Mammary epithelial cell (primary cell): ENCODE data around the gene IRAK1BP1.

Experiments
- EZH2 ChIP-seq: IDR thresholded peaks from 2 replicates; pipeline ENCODE4 v1.6.1; 2012; ENCODE audit warnings: low read length, inconsistent platforms, borderline replicate concordance
- TF ChIP-seq, protein P1 (sequence below), 2 donors: IDR thresholded peaks in 1 of 2; conservative IDR thresholded peaks in 1 of 2; 2 replicates each; pipeline ENCODE4 v1.5.1; 2011 to 2012; ENCODE audit warnings: inconsistent platforms in 2 of 2, low read length in 2 of 2, mild to moderate bottlenecking in 2 of 2, control low read depth in 1 of 2, low read depth in 1 of 2; ENCODE audit not compliant: insufficient read depth in 1 of 2; ENCODE audit errors: extremely low read depth in 1 of 2

- TF ChIP-seq, protein P1, sequence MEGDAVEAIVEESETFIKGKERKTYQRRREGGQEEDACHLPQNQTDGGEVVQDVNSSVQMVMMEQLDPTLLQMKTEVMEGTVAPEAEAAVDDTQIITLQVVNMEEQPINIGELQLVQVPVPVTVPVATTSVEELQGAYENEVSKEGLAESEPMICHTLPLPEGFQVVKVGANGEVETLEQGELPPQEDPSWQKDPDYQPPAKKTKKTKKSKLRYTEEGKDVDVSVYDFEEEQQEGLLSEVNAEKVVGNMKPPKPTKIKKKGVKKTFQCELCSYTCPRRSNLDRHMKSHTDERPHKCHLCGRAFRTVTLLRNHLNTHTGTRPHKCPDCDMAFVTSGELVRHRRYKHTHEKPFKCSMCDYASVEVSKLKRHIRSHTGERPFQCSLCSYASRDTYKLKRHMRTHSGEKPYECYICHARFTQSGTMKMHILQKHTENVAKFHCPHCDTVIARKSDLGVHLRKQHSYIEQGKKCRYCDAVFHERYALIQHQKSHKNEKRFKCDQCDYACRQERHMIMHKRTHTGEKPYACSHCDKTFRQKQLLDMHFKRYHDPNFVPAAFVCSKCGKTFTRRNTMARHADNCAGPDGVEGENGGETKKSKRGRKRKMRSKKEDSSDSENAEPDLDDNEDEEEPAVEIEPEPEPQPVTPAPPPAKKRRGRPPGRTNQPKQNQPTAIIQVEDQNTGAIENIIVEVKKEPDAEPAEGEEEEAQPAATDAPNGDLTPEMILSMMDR (conservative IDR thresholded peaks at IDR 0.05 in 1 of 2, IDR thresholded peaks at IDR 0.05 in 1 of 2; ENCODE audit: extremely low read depth in 1 of 2, insufficient read depth in 1 of 2, low read depth in 1 of 2, low read length in 2 of 2), result no peak
- TF ChIP-seq EZH2, result no peak
Measured at GRCh38 chr6:78935553-78935952, 68.2 kb downstream of the IRAK1BP1 start.
